K562 (cell line): ENCODE results near the gene SPATA19. TPM values are rescaled to one million over a fixed set of nuclear protein-coding genes. Genes with fewer than 3 reads are reported as not detected.

Experiments used
- ATAC-seq: fragments of 200-7000 bp; cut with Tn5 transposase; 3 replicates; pipeline ENCODE4 v1.9.1; 2020; ENCODE audit warnings: moderate library complexity
- BruUV-seq: library from RNA; stranded (reverse); fragments of 400-500 nt; replicated peaks from 2 replicates; lab custom pipeline; 2021; lab: Mats Ljungman, UMichigan
- CTCF ChIA-PET: fragments of 300-600 bp; formaldehyde crosslinking; extraction: SDS; loops from one replicate; lab custom pipeline; 2021; ENCODE audit warnings: low intra/inter-chr PET ratio; lab: Yijun Ruan, JAX
- POLR2A ChIA-PET: fragments of 300-600, 350-650 bp; sonication (Branson Sonifier 250); formaldehyde crosslinking; extraction: SDS; loops from one replicate; lab custom pipeline; 2021; ENCODE audit warnings: antibody characterized with exemption, inconsistent platforms; lab: Yijun Ruan, JAX
- DNase-seq, 4 experiments: peaks; one replicate each; pipeline versions ENCODE4 v3.0.0 to v3.0.0-alpha.2; 2011 to 2018; ENCODE audit warnings: low spot score in 3 of 4, mixed read lengths in 3 of 4; ENCODE audit errors: extremely low read depth in 1 of 4
- FAIRE-seq: peaks from 2 replicates; lab custom pipeline; 2011; peaks lifted over from hg19 to GRCh38; lab: Jason Lieb, UNC
- H2AFZ ChIP-seq: 2 replicates; pipeline ENCODE4 v1.6.0; 2011; ENCODE audit warnings: low read depth, low read length, control low read depth, inconsistent platforms
- H3K27ac ChIP-seq: fragments of 200-600 bp; 3 replicates; pipeline ENCODE4 v1.8.0; 2011; ENCODE audit warnings: low read depth, mild to moderate bottlenecking, control low read depth, inconsistent platforms, low read length, moderate library complexity, mixed read lengths; ENCODE audit errors: extremely low read depth
- H3K27me3 ChIP-seq, 2 experiments: fragments of 300-600 bp in 1 of 2; 2 replicates in 1 of 2; 3 replicates in 1 of 2; pipeline versions ENCODE4 v1.6.0 to v1.8.0; 2011; ENCODE audit warnings: inconsistent platforms in 2 of 2, low read length in 2 of 2, mild to moderate bottlenecking in 1 of 2, mixed read lengths in 1 of 2, moderate library complexity in 1 of 2; ENCODE audit not compliant: control insufficient read depth in 2 of 2, insufficient read depth in 2 of 2
- H3K36me3 ChIP-seq: fragments of 300-600 bp; 3 replicates; pipeline ENCODE4 v1.8.0; 2011; ENCODE audit warnings: mild to moderate bottlenecking, low read length, inconsistent platforms; ENCODE audit not compliant: control insufficient read depth, insufficient read depth
- H3K4me1 ChIP-seq, 2 experiments: fragments of 200-600 bp in 1 of 2; replicated peaks in 1 of 2; 2 replicates in 1 of 2; 3 replicates in 1 of 2; pipeline versions ENCODE4 v1.5.1 to v1.8.0; 2011; ENCODE audit warnings: inconsistent platforms in 2 of 2, low read length in 2 of 2, mild to moderate bottlenecking in 1 of 2, mixed read lengths in 1 of 2, moderate library complexity in 1 of 2; ENCODE audit not compliant: control insufficient read depth in 2 of 2, insufficient read depth in 2 of 2
- H3K4me2 ChIP-seq: 2 replicates; pipeline ENCODE4 v1.6.1; 2011; ENCODE audit warnings: low read length, control low read depth, inconsistent platforms, mixed read lengths; ENCODE audit not compliant: insufficient read depth
- H3K4me3 ChIP-seq: fragments of 200-600 bp; sonication (generic), shearing (Covaris generic); 2 replicates; pipeline ENCODE4 v1.5.1; 2016; ENCODE audit warnings: control low read depth, inconsistent platforms
- H3K79me2 ChIP-seq: fragments of 200-600 bp; 3 replicates; pipeline ENCODE4 v1.8.0; 2011; ENCODE audit warnings: low read length, inconsistent platforms; ENCODE audit not compliant: control insufficient read depth, insufficient read depth
- H3K9ac ChIP-seq, 2 experiments: 2 replicates each; pipeline versions ENCODE4 v1.6.0 to v1.6.1; 2011; ENCODE audit warnings: low read depth in 2 of 2, low read length in 2 of 2, control low read depth in 1 of 2, inconsistent platforms in 1 of 2, mild to moderate bottlenecking in 1 of 2, mixed read lengths in 1 of 2; ENCODE audit not compliant: insufficient read depth in 1 of 2
- H3K9me1 ChIP-seq: one replicate; pipeline ENCODE4 v1.6.0; 2011; ENCODE audit warnings: inconsistent platforms, mild to moderate bottlenecking, low read length, moderate library complexity; ENCODE audit not compliant: control insufficient read depth, insufficient read depth
- H3K9me3 ChIP-seq: replicated peaks from 2 replicates; pipeline ENCODE4 v1.5.1; 2011; ENCODE audit warnings: low read depth, low read length, inconsistent platforms; ENCODE audit not compliant: control insufficient read depth, insufficient read depth
- H4K20me1 ChIP-seq: replicated peaks from 2 replicates; pipeline ENCODE4 v1.6.1; 2011; ENCODE audit warnings: low read length, inconsistent platforms, mixed read lengths; ENCODE audit not compliant: control insufficient read depth, insufficient read depth
- HNRNPLL ChIP-seq: fragments of 200-400 bp; formaldehyde crosslinking; IDR thresholded peaks from 2 replicates; pipeline ENCODE4 v1.6.1; 2017; ENCODE audit warnings: low read length, low read depth, mild to moderate bottlenecking; ENCODE audit not compliant: poor library complexity, severe bottlenecking
- MEIS2 ChIP-seq: fragments of 450-650 bp; IDR thresholded peaks from 2 replicates; pipeline ENCODE4 v1.6.1; 2014; ENCODE audit warnings: mild to moderate bottlenecking; ENCODE audit not compliant: partially characterized antibody
- MYBL2 ChIP-seq, 2 experiments: fragments of 450-650 bp in 1 of 2; sonication (generic) in 1 of 2; formaldehyde crosslinking in 1 of 2; IDR thresholded peaks; 2 replicates each; pipeline versions ENCODE4 v1.6.1 to v1.8.1; 2017 to 2022; ENCODE audit warnings: borderline replicate concordance in 1 of 2, inconsistent platforms in 1 of 2, low read depth in 1 of 2, mild to moderate bottlenecking in 1 of 2, missing genetic modification reagents in 1 of 2, moderate library complexity in 1 of 2
- SMC3 ChIP-seq: conservative IDR thresholded peaks from 2 replicates; pipeline ENCODE4 v1.6.1; 2011; ENCODE audit warnings: low read depth, low read length, improper control_type of control experiment; ENCODE audit not compliant: insufficient read depth
- ZFP36 ChIP-seq: fragments of 150-350 bp; IDR thresholded peaks from 2 replicates; pipeline ENCODE4 v1.6.1; 2018; ENCODE audit warnings: low read length, low read depth; ENCODE audit not compliant: partially characterized antibody
- ZKSCAN1 ChIP-seq: fragments of 150-350 bp; IDR thresholded peaks from 2 replicates; pipeline ENCODE4 v1.6.1; 2016; ENCODE audit warnings: low read depth, low read length
- WGBS: fragments of 100-300 bp; shearing (Covaris generic); methylation state at CpG from one replicate; pipeline ENCODE4 v1.1.6; 2016; ENCODE audit warnings: low coverage, mixed read lengths; ENCODE audit not compliant: insufficient coverage; ENCODE audit errors: missing lambda C conversion rate; 5-methylcytosine and 5-hydroxymethylcytosine counted together
- in situ Hi-C: fragments of 300-500 bp; cut with MboI; formaldehyde crosslinking; loops from 4 replicates; pipeline ENCODE4 v1.15.0; 2018; ENCODE audit warnings: inconsistent platforms, mixed read lengths
- intact Hi-C: fragments of 100-400 bp; cut with micrococcal nuclease; formaldehyde crosslinking; loops from 2 replicates; pipeline ENCODE4 v1.14.2; 2022
- polyA plus RNA-seq, 8 experiments: library from polyadenylated mRNA; depleted of rRNA in 4 of 8; stranded (reverse) in 5 of 8; unstranded in 3 of 8; fragments of >200 nt; fragmentation: Nextera tagmentation in 2 of 8; fragmentation: Illumina TruSeq in 1 of 8; extraction: Ambion mirVana in 2 of 8; extraction: Trizol in 1 of 8; gene quantifications; 2 replicates each; pipeline versions ENCODE4 v1.2.1 to v1.2.3, GENCODE V29; 2011 to 2014; ENCODE audit warnings: inconsistent platforms in 1 of 8, missing spikeins in 1 of 8
- total RNA-seq, 7 experiments: library from RNA; depleted of rRNA in 6 of 7; stranded (reverse); fragments of >200 nt in 6 of 7; fragmentation: Illumina TruSeq in 2 of 7; extraction: Trizol in 2 of 7; gene quantifications; 2 replicates each; pipeline versions ENCODE4 v1.2.1 to v1.2.3, GENCODE V29; 2011 to 2021; ENCODE audit warnings: low replicate concordance in 1 of 7
- TF ChIP-seq, protein P1 (sequence below), 3 experiments: IDR thresholded peaks in 2 of 3; conservative IDR thresholded peaks in 1 of 3; 2 replicates each; pipeline ENCODE4 v1.5.1; 2011 to 2012; ENCODE audit warnings: low read length in 3 of 3, mild to moderate bottlenecking in 3 of 3, control low read depth in 2 of 3, improper control_type of control experiment in 1 of 3, inconsistent platforms in 1 of 3, low read depth in 1 of 3, mixed read lengths in 1 of 3, moderate library complexity in 1 of 3; ENCODE audit not compliant: insufficient read depth in 2 of 3
- TF ChIP-seq, protein P2 (sequence below), 2 experiments: fragments of 450-650 bp; formaldehyde crosslinking in 1 of 2; IDR thresholded peaks; 2 replicates each; pipeline versions ENCODE4 v1.4.0 to v1.6.1; 2014 to 2020; ENCODE audit warnings: mild to moderate bottlenecking in 2 of 2, borderline replicate concordance in 1 of 2, low read depth in 1 of 2

Gene SPATA19
- total and polyA plus RNA-seq, 9 of the 15 experiments (the other 6 are each of a cell fraction or from before 2014, with no cell fraction given), result not detected

GRCh38 chr11:133834682-133835592 lies 10.4 kb downstream of the SPATA19 start:
- DNase-seq, result peak in 2 of 4 experiments; percentile 22 to 46
- FAIRE-seq, result no peak
- Histone ChIP-seq H3K36me3 (no peaks in the 10 kb centered on the region), H3K27me3 (no peaks in the 10 kb centered on the region), H3K4me3 (no peak overlapping the region), H3K9me1 (no peaks in the 10 kb centered on the region), H2AFZ (no peak overlapping the region), H3K9ac (no peak overlapping the region), H3K79me2 (no peaks in the 10 kb centered on the region), H3K4me1 (no peaks in the 10 kb centered on the region), H4K20me1 (no peaks in the 10 kb centered on the region), H3K4me2 (no peak overlapping the region), H3K9me3 (no peaks in the 10 kb centered on the region), H3K27ac (no peak overlapping the region)
- in situ Hi-C loops, result loop anchor here (25.0 kb wide), 1 partner anchor 698 kb away; no protein-coding TSS in a partner anchor
- ChIA-PET POLR2A (interaction anchor here (0.5 to 0.6 kb wide), 3 partner anchors 169 to 493 kb away, joined by 3 to 4 read pairs (median 3); no protein-coding TSS in a partner anchor), CTCF (no interaction called here)
- under 1% methylated on average over 8 of the region's 11 CpGs for WGBS
- intact Hi-C loops, result loop anchor here (1.0 to 2.0 kb wide), 2 partner anchors 701 to 756 kb away; no protein-coding TSS in a partner anchor
- ATAC-seq, result peak; percentile 86
- no TSS peak for BruUV-seq
- TF ChIP-seq, protein P1, sequence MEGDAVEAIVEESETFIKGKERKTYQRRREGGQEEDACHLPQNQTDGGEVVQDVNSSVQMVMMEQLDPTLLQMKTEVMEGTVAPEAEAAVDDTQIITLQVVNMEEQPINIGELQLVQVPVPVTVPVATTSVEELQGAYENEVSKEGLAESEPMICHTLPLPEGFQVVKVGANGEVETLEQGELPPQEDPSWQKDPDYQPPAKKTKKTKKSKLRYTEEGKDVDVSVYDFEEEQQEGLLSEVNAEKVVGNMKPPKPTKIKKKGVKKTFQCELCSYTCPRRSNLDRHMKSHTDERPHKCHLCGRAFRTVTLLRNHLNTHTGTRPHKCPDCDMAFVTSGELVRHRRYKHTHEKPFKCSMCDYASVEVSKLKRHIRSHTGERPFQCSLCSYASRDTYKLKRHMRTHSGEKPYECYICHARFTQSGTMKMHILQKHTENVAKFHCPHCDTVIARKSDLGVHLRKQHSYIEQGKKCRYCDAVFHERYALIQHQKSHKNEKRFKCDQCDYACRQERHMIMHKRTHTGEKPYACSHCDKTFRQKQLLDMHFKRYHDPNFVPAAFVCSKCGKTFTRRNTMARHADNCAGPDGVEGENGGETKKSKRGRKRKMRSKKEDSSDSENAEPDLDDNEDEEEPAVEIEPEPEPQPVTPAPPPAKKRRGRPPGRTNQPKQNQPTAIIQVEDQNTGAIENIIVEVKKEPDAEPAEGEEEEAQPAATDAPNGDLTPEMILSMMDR (IDR thresholded peaks at IDR 0.05 in 2 of 3, conservative IDR thresholded peaks at IDR 0.05 in 1 of 3; ENCODE audit: insufficient read depth in 2 of 3, low read depth in 1 of 3, low read length in 3 of 3), result peak; percentile 39 to 55 (median 54)
- TF ChIP-seq MYBL2 (IDR thresholded peaks at IDR 0.05; ENCODE audit: low read depth), result no peak
- no peak for TF ChIP-seq MYBL2 (CRISPR knock-in tag; IDR thresholded peaks at IDR 0.05; ENCODE audit: borderline replicate concordance)
- no peak for TF ChIP-seq HNRNPLL
- peak; percentile 38; the same call in 1 of the 2 replicates for TF ChIP-seq SMC3
- no peak for TF ChIP-seq ZFP36
- no peak for TF ChIP-seq MEIS2
- TF ChIP-seq, protein P2, sequence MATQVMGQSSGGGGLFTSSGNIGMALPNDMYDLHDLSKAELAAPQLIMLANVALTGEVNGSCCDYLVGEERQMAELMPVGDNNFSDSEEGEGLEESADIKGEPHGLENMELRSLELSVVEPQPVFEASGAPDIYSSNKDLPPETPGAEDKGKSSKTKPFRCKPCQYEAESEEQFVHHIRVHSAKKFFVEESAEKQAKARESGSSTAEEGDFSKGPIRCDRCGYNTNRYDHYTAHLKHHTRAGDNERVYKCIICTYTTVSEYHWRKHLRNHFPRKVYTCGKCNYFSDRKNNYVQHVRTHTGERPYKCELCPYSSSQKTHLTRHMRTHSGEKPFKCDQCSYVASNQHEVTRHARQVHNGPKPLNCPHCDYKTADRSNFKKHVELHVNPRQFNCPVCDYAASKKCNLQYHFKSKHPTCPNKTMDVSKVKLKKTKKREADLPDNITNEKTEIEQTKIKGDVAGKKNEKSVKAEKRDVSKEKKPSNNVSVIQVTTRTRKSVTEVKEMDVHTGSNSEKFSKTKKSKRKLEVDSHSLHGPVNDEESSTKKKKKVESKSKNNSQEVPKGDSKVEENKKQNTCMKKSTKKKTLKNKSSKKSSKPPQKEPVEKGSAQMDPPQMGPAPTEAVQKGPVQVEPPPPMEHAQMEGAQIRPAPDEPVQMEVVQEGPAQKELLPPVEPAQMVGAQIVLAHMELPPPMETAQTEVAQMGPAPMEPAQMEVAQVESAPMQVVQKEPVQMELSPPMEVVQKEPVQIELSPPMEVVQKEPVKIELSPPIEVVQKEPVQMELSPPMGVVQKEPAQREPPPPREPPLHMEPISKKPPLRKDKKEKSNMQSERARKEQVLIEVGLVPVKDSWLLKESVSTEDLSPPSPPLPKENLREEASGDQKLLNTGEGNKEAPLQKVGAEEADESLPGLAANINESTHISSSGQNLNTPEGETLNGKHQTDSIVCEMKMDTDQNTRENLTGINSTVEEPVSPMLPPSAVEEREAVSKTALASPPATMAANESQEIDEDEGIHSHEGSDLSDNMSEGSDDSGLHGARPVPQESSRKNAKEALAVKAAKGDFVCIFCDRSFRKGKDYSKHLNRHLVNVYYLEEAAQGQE (IDR thresholded peaks at IDR 0.05; ENCODE audit: borderline replicate concordance), result peak; percentile 29; the same call in 1 of the 2 replicates
- TF ChIP-seq, protein P2 (CRISPR knock-in tag; IDR thresholded peaks at IDR 0.05; ENCODE audit: low read depth), result no peak
- no peak for TF ChIP-seq ZKSCAN1
